Activated naive CD4-positive, alpha-beta T cell treated with anti-CD3 and anti-CD28 coated beads, Interleukin-2, amount 50 U/mL, for 16 hours (primary cell): ENCODE data around the gene C13orf46.
"Not testable (repeated sequence)": the region's sequence is repeated elsewhere in the genome, so short reads cannot be mapped to it uniquely, and the experiment has no call there.

Experiments used
- DNase-seq: peaks from one replicate; pipeline ENCODE4 v3.0.0-alpha.2; 2020

The C13orf46 gene

DNA sequence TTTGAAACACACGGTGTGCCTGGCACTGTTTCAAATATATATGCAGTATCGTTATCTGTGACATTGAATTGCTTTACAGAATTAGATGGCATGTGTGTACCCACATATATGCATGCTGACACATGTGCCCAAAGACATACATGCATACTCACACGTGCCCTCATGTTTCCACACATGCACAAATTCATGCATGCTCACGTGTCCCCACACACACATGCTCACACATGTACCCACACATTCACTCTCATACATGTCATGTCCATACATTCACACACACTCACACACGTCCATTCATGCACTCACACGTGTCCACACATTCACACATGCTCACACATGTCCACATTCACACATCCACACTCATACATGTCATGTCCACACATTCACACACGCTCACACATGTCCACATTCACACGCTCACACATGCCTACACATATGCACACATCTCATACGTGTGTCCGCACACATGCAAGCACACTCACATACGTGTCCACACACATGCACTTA is 17.9 kb upstream of the C13orf46 start:
- no peak for DNase-seq

GRCh38 chr13:113991191-113991669 is 17.4 kb upstream of the C13orf46 start:
- no peak for DNase-seq

DNA sequence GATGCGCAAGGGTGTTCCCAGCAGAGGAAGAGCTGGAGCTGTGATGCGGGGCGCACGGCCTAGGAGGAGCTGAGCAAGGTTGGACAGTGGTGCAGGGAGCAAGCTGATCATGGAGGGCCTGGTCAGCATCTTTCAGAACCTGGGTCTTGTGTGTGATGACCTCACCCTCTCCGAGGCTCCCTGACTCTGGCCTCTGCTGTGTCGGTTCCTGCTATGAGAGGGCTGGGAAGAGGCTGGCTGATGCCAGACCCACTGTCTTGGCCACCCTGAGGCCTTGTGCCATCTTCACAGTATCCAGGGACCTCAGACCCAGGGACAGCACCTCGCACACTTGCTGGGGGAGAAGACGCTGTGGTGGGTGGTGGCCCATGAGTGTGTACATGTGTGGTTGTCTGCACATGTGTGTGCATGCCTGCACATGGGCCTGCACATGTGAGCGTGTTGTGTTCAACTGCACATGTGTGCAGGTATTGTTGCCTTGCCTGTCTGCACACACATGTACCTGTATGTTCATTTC is 16.5 kb upstream of the C13orf46 start:
- peak; percentile 3 for DNase-seq

DNA sequence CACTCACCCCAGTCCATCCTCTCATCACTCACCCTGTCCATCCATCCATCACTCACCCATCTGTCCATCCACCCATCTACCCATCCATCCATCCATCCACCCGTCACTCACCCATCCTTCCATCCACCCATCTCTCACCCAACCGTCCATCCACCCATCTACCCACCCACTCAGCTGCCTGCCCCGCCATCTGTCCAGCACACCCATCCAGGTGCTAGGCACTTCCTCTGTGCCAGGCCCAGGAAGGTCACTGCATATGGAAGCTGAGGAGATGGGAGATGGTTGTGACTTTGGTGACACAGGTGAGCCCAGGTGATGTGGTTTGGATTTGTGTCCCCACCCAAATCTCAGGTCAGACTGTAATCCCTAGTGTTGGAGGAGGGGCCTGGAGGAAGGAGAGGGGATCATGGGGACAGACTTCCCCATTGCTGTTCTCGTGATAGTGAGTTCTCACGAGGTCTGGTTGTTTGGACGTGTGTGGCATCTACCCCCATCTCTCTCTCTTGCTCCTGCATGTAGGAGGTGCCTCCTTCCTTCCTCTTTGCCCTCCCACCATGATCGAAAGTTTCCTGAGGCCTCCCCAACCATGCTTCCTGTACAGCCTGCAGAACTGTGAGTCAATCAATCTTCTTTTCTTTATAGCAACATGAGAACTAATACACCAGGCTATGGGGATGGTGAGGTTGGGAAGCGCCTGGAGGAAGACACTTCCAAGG is 15.9 kb upstream of the C13orf46 start:
- DNase-seq, result no peak

DNA sequence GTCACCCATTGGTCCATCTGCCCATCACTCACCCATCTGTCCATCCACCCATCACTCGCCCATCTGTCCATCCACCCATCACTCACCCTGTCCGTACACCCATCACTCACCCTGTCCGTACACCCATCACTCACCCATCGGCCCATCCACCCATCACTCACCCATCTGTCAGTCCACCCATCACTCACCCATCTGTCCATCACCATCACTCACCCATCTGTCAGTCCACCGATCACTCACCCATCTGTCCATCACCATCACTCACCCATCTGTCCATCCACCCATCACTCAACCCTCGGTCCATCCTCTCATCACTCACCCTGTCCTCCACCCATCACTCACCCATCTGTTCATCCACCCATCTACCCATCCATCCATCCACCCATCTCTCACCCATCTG is 15.0 kb upstream of the C13orf46 start:
- DNase-seq, result not testable (repeated sequence)

DNA sequence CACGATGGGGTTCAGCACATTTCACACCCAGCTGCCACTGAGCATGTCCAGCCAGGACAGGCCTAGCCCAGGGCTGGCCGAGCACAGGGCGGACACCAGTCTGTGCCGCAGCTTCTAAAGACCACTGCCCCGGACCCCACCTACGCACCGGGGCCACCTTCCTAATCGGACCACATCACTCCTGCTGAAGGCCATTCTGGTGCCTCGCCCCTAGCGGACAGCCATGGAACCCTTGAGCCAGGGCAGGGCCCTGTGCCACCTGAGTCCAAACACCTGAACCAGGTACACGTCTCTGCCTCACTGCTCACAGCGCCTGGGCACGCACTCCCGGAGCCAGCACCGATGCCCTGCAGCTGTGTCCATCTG is 8.4 kb upstream of the C13orf46 start:
- peak; percentile 9 for DNase-seq

DNA sequence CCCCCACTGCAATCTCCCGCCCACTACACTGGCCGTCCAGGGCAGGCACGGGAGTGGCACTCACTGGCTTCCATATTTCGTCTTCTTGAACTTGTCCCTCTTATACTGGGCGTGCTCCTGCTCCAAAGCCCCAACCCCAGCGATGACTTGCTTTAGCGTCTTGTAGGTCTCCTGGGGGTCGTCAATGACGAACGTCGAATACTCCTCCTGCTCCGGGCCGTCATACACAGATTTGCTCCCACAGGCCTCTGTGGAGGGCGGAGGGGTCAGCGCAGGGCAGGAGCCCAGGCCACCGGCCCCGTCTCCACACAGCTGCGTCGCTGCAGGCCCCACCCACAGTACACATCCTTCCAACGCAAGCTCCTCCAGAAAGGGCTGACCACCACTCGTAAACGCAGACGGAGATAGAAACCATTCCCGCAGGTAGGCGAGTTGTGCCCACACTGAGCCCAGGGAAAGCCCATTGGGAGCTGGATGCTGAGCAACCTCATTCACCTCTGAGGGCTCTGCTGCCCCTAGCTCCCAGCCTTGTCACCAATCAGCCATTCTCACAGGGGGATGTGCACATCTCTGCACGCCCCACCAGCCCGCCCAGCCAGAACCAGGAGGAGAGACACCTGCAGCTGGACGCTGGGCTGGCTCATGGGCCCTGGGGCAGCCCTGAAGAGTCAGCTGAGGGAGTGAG is 7.9 kb upstream of the C13orf46 start:
- DNase-seq, result no peak

DNA sequence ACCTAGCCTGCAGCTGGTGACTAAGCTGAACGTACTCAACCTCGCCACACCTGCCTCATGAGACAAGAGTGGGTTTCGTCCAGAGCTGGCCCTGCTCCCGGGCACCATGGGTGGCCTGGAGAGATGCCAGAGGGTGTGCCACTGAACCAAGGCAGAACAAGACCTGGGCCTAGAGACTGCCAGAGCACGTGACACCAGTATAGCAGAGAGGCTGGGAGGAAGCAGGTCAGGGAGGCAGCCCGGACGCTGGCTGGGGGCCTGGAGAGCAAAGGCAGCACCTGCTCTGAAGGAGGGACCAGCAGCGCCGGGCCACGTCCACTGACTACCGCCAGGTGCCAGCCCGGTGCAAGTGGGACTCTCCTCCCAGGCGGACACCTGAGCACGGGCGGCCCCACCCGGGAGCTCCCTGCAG is 7.3 kb upstream of the C13orf46 start:
- peak; percentile 8 for DNase-seq

- no peak for DNase-seq
Measured at GRCh38 chr13:113980489-113981064, 6.7 kb upstream of the C13orf46 start.

GRCh38 chr13:113979791-113980471 is 6.1 kb upstream of the C13orf46 start:
- DNase-seq, result no peak

DNA sequence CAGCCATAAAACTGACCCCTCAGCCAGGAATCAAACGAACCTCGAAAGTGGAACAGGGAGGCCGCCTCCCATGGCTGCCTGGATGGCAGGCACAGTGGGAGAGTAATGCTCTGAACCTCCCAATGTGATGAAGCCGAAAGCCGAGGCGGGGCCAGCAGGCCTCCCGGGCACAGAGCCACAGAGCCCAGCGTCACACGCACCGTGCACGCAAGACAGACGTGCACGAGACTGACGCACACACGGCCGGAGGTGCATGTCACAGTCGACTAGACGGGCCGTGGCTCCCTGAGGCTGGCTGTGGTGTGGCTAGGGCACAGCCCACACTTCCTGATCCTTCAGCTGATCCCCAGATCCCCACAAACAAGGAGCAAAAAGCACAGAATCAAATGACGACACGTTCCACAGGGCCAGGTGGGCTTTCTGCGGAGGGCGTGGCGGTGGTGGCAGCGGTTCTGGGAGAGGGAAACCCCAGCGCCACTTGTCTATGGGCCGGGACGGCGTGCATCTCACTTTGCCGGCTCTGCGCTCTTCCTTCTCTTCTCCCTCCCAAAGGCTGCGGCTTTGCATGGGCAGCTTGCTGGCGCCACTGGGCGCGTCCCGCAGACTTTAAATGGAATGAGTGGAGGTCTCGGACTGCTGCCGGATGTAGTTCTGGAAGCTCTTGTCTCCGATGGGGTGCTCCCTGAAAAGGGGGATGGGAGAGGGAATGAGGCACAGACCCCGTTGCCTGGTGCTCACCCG is 5.0 kb upstream of the C13orf46 start:
- no peak for DNase-seq

DNA sequence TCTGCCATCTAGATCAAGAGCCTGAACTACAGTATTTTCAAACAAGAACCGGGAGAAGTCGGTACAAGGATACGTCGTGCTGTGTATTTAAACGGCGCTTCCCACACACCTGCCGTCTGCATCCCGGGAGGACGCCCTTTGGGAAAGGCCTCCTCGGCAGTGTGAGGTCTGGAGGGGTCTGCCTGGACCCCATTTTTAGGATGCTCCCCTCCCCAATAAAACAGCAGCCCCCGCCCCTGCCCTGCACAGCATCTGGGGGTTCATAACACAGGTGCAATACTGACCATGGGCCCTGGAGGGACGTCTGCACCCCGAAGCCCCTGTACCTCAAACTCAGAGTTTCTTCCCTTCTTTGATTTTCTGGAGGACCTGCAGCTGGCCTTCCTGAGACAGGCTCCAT is 4.1 kb upstream of the C13orf46 start:
- no peak for DNase-seq

DNA sequence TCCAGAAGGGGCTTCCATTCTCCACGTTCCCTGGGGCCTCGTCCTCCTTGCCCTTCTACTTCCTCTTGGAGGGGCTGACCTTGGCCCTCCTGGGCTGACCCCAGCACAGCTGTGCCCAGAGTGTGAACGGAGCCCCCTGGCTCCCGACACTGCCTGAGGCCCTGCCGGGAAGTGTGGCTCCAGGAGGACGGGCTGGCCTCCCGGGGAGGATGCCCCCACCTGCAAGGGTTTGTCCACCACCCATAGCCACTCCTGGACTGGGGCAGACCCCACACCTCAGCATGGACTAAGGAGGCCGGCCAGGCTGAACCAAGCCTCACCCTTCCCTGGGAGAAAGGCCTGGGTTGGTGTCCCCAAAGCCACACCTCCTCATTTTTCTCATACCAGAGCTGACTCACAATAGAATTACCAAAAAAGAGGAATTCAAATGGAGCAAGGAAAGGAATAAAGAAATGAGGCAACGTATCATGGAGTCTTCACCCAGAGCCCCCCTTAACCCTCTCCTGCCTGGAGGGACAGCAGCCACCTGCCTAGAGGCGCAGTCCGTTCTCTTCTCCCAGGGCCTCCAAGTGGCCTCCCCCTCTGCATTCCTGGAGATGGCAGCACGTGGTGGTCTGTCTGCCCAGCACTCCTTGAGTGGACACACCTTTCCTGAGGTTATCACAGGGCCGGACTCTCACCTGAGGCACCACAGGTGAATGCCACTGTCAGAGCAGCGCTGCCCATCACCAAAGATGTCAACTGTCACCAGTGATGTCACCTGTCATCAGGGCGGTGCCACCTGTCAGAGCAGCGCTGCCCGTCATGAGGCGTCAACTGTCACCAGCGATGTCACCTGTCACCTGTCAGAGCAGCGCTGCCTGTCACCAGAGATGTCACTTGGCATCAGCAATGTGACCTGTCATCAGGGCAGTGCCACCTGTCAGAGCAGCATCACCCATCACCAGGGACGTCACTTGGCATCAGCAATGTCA is 3.1 kb upstream of the C13orf46 start:
- DNase-seq, result no peak

- no peak for DNase-seq
Measured at GRCh38 chr13:113975416-113975815, 1.5 kb upstream of the C13orf46 start.

GRCh38 chr13:113974304-113975281 is 717 bp upstream of the C13orf46 start:
- DNase-seq, result no peak

- DNase-seq, result no peak
Measured at GRCh38 chr13:113972451-113973217, 1.2 kb downstream of the C13orf46 start.

- DNase-seq, result no peak
Measured at GRCh38 chr13:113971471-113972231, 2.2 kb downstream of the C13orf46 start.

DNA sequence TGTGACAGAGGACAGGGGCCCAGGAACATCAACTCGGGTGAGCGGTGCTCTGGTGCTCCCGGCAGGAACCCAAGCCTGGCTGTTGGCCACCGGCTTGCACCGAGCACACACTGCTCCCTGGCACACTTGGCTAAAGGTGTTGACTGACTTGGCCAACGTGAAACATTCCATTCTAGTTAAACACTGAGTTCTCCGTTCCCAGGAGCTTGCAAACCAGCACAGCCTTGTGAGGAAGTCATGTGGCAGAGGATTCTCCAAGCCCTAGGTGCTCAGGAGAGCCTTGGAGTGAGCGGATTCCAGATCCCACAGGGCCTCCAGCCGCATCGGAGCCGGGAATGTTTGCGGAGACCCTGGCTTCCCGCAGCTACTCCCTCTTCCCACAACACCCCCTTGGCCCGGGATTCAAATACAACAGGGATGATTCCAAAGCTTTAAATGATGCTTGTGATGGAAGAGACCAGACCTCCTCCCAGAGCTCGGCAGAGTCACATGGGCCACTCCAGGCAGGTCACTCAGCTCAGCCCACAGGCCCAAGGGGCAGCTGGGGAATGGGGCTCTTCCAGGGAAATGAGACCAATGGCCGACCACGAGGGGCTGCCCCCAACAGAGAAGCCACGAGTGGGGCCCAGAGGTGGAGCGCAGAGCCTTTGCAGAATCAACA is 2.9 kb downstream of the C13orf46 start:
- DNase-seq, result no peak
